Activated CD8-positive, alpha-beta memory T cell treated with anti-CD3 and anti-CD28 coated beads, Interleukin-2, amount 50 U/mL, for 48 hours (primary cell): ENCODE results near the gene CAPRIN1.
A peak's percentile ranks its signal among the peaks of the same experiment; 100 is the strongest.
"Not testable (repeated sequence)": the region's sequence is repeated elsewhere in the genome, so short reads cannot be mapped to it uniquely, and the experiment has no call there.

Experiments used
- DNase-seq: peaks from one replicate; pipeline ENCODE4 v3.0.0-alpha.2; 2020

The CAPRIN1 gene

DNA sequence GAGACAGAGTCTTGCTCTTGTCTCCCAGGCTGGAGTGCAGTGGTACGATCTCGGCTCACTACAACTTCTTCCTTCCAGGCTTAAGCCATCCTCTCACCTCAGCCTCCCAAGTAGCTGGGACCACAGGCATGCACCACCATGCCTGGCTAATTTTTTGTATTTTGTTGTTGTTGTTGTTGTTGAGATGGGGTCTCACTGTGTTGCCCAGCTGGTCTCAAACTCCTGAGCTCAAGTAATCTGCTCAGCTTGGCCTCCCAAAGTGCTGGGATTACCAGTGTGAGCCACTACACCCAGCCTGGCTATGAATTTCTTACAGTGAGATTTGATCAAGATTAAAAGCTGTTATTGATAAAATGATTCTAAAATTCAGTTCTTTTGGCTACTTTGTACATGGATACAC, 43.4 kb downstream of the CAPRIN1 start:
- DNase-seq: not testable (repeated sequence)

- no peak for DNase-seq
Observed at GRCh38 chr11:34098813-34099212, 47.3 kb downstream of the CAPRIN1 start.

DNA sequence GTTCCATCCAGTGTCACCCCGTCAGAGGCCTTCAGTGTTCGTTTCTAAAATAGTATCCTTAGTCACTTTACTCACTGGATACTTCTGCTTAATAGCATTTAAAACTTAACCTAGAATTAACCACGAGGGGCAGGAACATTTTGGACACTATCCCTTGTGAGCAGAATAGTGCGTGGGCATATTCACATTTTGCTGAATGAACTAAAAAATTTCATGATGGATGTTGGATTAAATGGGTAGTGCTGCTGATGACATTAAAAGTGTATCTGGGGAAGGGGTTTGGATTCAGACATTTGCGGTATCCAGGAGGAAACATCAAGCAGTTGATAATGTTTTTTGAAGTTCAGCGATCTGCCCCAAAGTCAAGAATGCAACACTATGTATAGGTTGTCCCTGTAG, 53.1 kb downstream of the CAPRIN1 start:
- DNase-seq: no peak

DNA sequence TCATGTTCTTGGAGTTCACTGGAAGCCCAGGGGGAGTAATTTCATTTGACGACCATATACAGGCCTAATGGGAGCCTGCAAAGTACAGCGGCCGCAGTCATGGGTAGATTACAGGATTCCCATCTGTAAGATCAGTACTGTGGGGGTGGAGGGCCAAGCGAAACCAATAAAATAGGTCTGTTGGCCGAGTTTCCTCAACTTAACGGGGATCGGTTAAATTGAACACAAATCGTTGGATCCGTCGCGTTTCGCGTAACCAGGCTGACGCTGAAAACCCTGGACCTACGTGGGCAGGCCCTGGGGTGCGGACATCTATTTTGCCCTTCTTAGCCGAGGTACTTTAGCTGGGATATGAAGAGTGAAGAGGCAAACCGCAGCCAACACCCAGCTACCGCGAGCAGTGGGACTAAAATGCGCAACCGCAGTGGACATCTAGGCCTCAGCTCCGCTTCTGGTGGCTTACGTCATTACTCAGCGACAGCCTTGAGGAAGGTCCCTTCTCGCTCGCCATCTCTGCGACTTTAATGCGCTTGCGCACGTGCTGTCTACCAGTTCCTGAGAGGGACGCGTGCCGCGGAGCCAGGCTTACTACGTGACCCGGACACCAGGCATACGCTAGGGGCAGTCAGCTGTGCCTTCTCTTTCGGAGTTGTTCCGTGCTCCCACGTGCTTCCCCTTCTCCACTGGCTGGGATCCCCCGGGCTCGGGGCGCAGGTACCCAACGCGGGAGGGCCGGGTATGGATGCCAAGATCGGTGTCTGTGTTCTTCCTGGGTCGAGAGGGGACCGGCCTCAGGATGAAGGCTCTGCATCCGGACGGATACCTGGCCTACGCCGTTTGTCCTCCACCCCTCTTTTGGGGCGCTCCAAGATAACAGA, 53.8 kb downstream of the CAPRIN1 start, which contains the start of gene NAT10:
Gene NAT10, plus strand, starts transcription at position 551 of the 878 bp plus-strand sequence. CDS start 2,597 bp downstream, outside the sequence.
- DNase-seq: peak; percentile 99

DNA sequence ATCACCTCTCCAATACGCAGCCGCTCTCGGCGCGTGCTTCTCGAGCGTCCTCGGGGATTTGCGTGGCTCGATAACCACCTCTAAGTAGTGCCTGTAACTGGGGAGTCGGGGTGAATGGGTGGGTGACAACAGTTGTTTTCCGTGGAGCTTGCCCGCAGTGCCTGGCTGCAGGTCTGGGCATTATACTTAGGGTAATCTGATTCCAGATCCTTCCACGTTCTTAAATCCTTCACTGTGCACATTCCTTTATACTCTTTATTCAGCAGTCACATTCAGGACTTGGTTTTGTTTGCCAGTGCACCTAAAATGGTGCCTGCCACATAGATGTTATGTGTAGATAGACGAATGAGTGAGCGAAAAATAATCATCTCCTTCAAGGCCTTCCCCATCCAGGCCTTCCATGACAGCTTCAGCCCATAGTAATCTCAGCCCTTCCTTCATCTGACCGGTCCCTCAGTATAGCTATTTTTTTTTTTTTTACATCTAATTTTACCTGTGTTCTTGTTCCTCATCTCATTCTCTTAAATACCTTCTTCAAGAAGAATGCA, 54.5 kb downstream of the CAPRIN1 start:
- no peak for DNase-seq

DNA sequence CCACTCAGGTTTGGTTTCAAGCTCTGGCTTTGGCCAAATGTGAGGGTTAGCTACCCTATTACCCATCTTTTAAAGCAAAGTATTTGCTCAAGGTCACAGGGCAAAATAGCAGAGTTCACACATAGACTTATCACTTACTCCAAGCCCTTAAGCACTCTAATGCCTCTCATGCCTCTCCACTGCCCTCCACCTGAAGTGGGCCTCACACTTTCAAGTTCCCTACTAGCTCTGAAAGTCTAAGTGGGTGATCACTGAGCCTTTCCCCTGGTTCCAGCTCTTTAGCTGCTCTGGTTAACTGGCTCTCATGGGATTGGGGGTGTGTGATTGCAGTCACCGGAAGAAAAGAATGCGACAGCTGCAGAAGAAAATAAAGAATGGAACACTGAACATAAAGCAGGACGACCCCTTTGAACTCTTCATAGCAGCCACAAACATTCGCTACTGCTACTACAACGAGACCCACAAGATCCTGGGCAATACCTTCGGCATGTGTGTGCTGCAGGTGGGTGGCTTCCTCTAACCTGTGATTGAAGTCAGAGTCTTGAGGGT, 60.3 kb downstream of the CAPRIN1 start:
- no peak for DNase-seq

DNA sequence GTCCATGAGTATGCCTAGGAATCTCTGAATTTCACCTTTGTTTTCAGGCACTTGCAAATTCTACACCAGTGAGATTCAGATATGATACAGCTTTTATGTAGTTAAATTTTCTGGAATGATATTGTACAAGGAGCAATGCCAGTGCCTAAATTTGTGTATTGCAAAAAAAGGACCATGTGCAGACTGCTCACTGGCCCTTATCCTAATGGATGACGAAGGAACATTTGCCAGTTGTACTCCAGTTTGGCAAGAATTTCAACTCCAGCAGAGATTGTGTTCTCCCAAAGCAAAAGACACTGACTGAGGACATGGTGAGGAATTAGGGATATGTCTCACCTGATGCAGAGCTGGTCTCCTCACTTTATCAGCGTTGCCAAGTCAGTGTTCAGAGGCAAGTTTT, 62.5 kb downstream of the CAPRIN1 start:
- no peak for DNase-seq

- DNase-seq: no peak
Observed at GRCh38 chr11:34114471-34114870, 62.9 kb downstream of the CAPRIN1 start.

GRCh38 chr11:34120651-34121050, 69.1 kb downstream of the CAPRIN1 start:
- no peak for DNase-seq

DNA sequence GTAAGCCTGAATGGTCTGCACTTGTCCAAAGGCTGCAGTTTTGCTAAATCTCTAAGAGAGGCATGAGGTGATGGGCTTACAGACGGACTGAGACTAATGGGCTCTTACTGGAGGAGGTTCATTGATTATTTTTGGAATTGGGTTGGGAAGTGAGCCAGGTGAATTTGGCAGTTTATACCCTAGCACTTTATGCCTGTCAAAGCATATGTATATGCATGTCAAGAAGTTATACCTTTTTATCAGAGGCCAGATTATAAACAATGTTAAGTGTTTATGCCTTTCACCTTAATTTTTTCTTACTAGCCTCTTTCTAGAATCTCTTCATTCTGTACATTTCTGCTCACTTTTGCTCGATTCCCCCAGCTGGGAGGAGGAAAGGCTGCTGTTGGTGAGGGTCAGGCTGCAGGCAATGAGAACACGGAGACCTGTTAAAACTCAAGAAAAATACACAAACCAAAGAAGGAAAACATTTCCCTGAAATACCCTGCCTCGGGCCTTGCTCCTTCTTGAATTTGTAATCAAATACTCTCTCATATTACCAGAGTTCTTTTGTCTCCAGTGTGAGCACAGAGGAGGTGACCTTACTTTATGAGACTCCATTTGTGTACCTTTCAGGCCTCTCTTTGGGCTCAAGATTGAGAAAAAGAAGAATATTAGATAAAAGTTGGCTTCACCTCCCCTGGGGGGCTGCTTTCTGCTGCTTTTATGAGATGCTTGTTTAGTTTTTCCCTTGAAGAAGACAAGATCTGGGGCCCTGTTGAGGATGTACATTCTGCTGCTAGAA, 73.5 kb downstream of the CAPRIN1 start:
- no peak for DNase-seq

DNA sequence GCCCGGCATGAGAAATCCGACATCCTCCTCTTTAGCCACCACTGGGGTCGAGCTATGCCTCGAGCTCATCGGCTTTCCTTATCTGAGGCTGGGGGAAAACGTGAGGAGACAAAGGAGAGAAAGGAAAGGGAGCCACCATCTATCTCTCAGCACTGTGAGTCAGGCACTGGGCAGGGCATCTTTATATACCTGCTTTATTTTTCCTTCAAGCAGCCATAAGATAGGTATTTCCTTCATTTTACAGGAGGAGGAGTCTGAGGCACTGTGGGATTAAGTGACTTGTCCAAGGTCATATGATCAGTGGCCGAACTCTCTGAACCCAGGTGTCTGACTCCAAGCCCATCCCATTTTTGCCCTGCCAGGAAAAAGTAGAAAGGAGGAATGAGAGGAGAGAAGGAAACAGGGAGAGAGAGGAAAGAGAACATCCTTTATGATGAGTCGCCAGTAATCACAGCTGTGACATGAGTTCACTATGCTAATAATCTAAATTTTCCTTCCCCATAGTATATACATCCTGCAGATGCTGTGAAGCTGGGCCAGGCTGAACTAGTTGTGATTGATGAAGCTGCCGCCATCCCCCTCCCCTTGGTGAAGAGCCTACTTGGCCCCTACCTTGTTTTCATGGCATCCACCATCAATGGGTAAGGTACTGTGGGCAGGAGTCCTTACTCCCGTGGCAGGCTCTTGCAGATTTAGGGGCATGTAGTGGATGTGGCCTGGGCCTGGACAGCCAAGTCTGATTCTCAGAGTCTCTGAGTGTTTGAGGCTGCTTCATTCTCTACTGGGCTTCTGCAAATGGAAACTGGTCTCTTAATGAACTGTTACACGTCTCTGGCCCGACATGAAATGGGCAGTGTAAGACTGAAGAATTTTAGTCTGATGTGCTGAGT, 75.7 kb downstream of the CAPRIN1 start:
- no peak for DNase-seq

- no peak for DNase-seq
Observed at GRCh38 chr11:34128824-34129223, 77.3 kb downstream of the CAPRIN1 start.

- no peak for DNase-seq
Observed at GRCh38 chr11:34132261-34132965, 80.9 kb downstream of the CAPRIN1 start.

DNA sequence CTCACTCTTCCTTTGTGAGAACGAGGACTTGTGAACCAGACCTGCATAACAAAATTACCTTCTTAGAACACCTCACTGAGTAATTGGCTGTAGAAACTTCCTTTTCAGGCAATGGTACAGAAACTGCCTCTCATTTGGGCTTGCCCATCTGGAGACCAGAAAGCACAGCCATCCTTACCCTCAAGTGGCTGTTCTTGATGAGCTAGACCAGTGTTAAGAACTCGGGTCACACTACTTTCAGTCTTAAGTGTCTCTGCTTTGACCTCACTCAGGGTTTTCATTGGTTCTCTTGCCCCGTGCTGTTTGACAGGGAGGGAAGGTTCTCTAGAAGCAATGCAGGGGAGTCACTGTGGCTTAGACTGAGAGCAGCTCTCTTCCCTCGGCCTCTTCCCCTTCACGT, 83.2 kb downstream of the CAPRIN1 start:
- no peak for DNase-seq

GRCh38 chr11:34135439-34135838, 83.9 kb downstream of the CAPRIN1 start:
- DNase-seq: no peak

DNA sequence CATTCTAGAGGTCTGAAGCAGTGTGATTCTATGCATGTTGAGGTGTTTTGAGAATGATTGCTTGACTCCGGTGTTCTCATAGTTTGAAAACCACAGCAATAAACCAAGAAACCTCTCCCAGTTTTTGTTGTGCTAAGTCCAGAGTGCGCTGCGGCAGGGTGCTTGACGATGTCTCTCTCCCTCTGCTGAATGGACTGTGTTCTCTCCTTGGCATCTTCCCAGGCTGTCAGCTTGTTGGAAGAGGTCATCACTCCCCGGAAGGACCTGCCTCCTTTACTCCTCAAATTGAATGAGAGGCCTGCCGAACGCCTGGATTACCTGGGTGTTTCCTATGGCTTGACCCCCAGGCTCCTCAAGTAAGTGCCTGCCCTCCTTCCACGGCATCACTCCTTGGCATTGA, 84.9 kb downstream of the CAPRIN1 start:
- no peak for DNase-seq

DNA sequence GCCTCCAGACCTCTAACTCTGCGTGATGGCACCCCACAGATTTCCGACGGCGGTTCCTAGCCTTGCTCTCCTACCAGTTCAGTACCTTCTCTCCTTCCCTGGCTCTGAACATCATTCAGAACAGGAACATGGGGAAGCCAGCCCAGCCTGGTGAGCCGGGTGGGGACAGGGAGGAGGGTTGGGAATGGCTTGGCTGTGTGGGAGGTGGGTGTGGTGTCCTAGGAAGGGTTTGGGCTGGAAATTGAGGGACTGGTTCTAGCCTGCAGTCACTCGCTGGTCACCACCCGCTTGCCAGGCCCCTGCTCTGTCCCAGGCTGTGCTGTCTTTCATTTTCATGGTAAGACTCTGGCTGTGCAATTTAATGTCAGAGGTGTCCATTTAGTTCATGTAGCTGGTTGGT, 87.8 kb downstream of the CAPRIN1 start:
- no peak for DNase-seq

DNA sequence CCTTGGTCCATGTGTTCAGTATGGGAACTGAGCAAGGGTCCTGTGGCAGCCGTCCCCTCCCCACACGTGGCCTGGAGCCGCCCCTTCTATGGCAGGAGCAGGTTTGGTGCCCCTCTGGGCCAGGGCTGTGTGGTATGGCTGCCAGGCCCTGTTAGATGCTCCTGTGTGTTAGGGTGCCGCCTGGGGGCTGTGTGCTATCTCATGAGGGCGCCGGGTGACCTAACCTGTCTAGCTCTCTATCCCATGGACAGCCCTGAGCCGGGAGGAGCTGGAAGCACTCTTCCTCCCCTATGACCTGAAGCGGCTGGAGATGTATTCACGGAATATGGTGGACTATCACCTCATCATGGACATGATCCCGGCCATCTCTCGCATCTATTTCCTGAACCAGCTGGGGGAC, 88.6 kb downstream of the CAPRIN1 start:
- no peak for DNase-seq

DNA sequence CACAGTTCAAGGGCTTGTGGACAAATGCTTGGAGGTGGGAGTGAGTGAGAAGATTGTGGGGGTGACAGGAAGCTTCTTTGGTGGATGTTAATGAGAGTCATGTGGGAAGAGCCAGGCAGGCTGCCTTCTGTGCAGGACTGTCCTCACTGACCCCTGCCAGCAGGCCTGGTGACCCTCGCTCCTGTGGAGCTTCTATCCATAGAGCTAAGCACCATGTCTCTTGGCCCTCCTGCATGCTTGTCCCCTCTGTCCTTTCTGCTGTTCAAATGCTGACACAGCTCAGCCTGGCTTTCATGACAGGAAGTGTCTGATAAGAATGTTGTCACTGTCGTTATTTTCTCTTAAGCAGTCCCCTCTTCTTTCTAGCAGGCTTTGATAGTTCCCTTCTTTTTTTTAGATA, 91.5 kb downstream of the CAPRIN1 start:
- DNase-seq: no peak

GRCh38 chr11:34145073-34145472, 93.5 kb downstream of the CAPRIN1 start:
- DNase-seq: no peak

- DNase-seq: no peak
Observed at GRCh38 chr11:34145847-34146381, 94.4 kb downstream of the CAPRIN1 start.
